WI38 (cell line): ENCODE data around the gene LIAS.

ENCODE experiments used
- H3K4me3 ChIP-seq: 2 replicates; pipeline ENCODE4 v1.5.1; 2011; ENCODE audit warnings: low read depth, mild to moderate bottlenecking, control low read depth, low read length
- CTCF ChIP-seq: IDR thresholded peaks from 2 replicates; pipeline ENCODE4 v1.5.1; 2012; ENCODE audit warnings: low read depth, mild to moderate bottlenecking, control low read depth, low read length

The LIAS gene

DNA sequence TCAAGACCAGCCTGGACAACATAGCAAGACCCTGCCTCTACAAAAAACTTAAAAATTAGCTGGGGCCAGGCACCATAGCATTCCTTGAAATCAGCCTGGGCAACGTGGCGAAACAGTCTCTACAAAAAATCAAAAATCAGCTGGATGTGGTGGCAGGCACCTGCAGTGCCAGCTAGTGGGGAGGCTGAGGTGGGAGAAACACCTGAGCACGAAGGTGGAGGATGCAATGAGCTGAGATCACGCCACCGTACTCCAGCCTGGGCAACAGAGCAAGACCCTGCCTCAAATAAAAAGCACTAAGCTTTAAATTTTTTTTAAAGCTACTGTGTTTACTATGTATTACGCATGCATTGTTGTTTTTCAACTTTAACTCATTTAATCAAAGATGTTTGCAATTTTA lies 3.4 kb upstream of the LIAS start:
- no peak for TF ChIP-seq CTCF
- no peak overlapping the region for H3K4me3 ChIP-seq

- H3K4me3 ChIP-seq: peak overlapping the region; percentile 82
- no peak for TF ChIP-seq CTCF
Measured at GRCh38 chr4:39456946-39457763, 1.7 kb upstream of the LIAS start.

DNA sequence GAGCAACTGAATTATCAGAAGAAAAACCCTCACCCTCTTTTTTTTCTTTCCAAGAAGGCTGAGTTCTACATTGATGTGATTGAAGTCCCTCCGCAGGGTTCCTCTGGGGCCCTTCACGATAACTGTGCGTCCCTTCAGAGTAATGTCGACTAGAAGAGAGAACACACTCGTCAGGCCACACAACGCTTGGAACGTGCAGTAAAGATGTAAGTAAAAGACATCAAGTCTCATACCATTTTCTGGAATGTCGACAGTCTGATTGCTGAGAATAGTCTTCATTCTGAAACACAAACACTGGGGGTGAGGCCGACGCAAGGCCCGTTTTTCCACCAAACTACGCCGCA lies 723 bp upstream of the LIAS start:
- peak overlapping the region; percentile 82 for H3K4me3 ChIP-seq

- no peak for TF ChIP-seq CTCF
- H3K4me3 ChIP-seq: no peak overlapping the region
Measured at GRCh38 chr4:39464886-39465501, 6.1 kb downstream of the LIAS start.

GRCh38 chr4:39466747-39467146 lies 7.9 kb downstream of the LIAS start:
- no peak overlapping the region for H3K4me3 ChIP-seq
- no peak for TF ChIP-seq CTCF

DNA sequence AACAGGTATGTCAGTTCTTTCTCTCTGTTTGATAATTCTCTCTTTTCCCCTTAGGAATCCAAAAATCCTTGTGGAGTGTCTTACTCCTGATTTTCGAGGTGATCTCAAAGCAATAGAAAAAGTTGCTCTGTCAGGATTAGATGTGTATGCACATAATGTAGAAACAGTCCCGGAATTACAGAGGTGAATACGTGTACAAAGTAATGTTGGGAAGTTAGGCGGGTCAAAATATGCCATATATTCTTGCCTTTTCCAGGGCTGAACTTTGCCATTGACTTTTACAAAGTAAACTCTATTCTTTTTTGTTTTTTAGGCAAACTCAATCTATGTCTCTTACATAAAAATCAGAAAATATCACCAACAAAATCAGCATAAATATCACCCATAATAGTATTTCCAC lies 8.6 kb downstream of the LIAS start:
- no peak overlapping the region for H3K4me3 ChIP-seq
- no peak for TF ChIP-seq CTCF

DNA sequence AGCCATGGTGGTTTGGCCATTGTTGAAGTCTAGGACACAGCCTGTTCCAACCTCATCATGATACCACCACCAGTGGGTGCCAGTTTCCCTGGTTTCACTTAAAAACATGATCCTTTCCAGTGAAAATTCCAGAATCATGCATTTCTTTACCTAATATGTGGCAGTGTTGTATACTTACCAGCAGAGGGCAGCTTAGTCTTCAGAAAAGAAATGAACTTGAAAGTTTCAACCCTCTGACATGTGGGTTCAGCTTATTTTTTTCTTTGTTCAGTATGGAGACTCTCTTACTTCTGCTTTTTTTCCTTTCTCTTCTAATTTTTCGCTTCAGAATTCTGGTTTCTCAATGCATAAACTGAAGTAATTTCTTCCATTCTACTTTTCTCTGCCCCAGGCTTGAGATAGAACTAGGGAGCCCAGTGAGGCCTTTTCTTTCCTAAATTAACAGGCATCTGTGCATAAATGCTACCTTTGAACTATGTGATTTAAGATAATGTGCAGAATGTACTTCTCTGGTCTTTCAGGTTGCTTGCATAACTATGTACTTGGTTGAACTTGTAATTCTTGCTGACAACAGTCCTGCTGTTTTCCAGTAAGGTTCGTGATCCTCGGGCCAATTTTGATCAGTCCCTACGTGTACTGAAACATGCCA lies 10.7 kb downstream of the LIAS start:
- no peak overlapping the region for H3K4me3 ChIP-seq

More for the DNA sequence above, 10.7 kb downstream of the LIAS start:
- TF ChIP-seq CTCF: peak; percentile 77
